HG02970 (cell line): ENCODE data around the gene PPP2R5B.

Source experiments
- ATAC-seq: cut with Tn5 transposase; IDR thresholded peaks from one replicate; pipeline ENCODE4 v1.9.1; 2021; ENCODE audit warnings: mild to moderate bottlenecking, moderate library complexity, moderate number of reproducible peaks; ENCODE audit not compliant: unreplicated experiment, low FRiP score

PPP2R5B gene

GRCh38 chr11:64925536-64926436 lies 1.3 kb downstream of the PPP2R5B start:
- ATAC-seq = no peak

GRCh38 chr11:64926689-64927088 lies 2.2 kb downstream of the PPP2R5B start:
- ATAC-seq = no peak

GRCh38 chr11:64928957-64929356 lies 4.5 kb downstream of the PPP2R5B start:
- no peak for ATAC-seq

GRCh38 chr11:64929625-64930024 lies 5.1 kb downstream of the PPP2R5B start:
- no peak for ATAC-seq

GRCh38 chr11:64930340-64930739 lies 5.9 kb downstream of the PPP2R5B start:
- ATAC-seq = no peak

GRCh38 chr11:64931290-64931689 lies 6.8 kb downstream of the PPP2R5B start:
- no peak for ATAC-seq

GRCh38 chr11:64932324-64932723 lies 7.8 kb downstream of the PPP2R5B start:
- no peak for ATAC-seq

GRCh38 chr11:64933213-64933934 lies 8.9 kb downstream of the PPP2R5B start:
- ATAC-seq = no peak

- ATAC-seq = no peak
These were observed 9.6 kb downstream of the PPP2R5B start for GRCh38 chr11:64933935-64934681.

GRCh38 chr11:64934682-64935358 lies 10.3 kb downstream of the PPP2R5B start:
- no peak for ATAC-seq

- ATAC-seq = no peak
These were observed 11.0 kb downstream of the PPP2R5B start, which contains the start of gene GPHA2 for GRCh38 chr11:64935359-64936081. GPHA2 (minus strand) TSS chr11:64935893; CDS start chr11:64935460, 433 bp downstream.

- no peak for ATAC-seq
These were observed 12.1 kb downstream of the PPP2R5B start for GRCh38 chr11:64936539-64936938.

- ATAC-seq = no peak
These were observed 22.8 kb downstream of the PPP2R5B start for GRCh38 chr11:64947208-64947814.

GRCh38 chr11:64951529-64951928 lies 27.0 kb downstream of the PPP2R5B start:
- ATAC-seq = no peak

GRCh38 chr11:64954201-64954600 lies 29.7 kb downstream of the PPP2R5B start:
- ATAC-seq = no peak

GRCh38 chr11:64959498-64959897 lies 35.0 kb downstream of the PPP2R5B start:
- no peak for ATAC-seq

GRCh38 chr11:64960719-64961118 lies 36.2 kb downstream of the PPP2R5B start:
- no peak for ATAC-seq

- no peak for ATAC-seq
These were observed 38.7 kb downstream of the PPP2R5B start for GRCh38 chr11:64963072-64963631.

- no peak for ATAC-seq
These were observed 42.9 kb downstream of the PPP2R5B start for GRCh38 chr11:64967375-64967774.
